K562 (cell line): ENCODE measurements around the gene USP24. TPM values are rescaled to one million over a fixed set of nuclear protein-coding genes. Genes with fewer than 3 reads are reported as not detected.

Experiments used
- ATAC-seq: fragments of 200-7000 bp; cut with Tn5 transposase; 3 replicates; pipeline ENCODE4 v1.9.1; 2020; ENCODE audit warnings: moderate library complexity
- BruUV-seq: library from RNA; stranded (reverse); fragments of 400-500 nt; replicated peaks from 2 replicates; lab custom pipeline; 2021; lab: Mats Ljungman, UMichigan
- CTCF ChIA-PET: fragments of 300-600 bp; formaldehyde crosslinking; extraction: SDS; loops from one replicate; lab custom pipeline; 2021; ENCODE audit warnings: low intra/inter-chr PET ratio; lab: Yijun Ruan, JAX
- POLR2A ChIA-PET: fragments of 300-600, 350-650 bp; sonication (Branson Sonifier 250); formaldehyde crosslinking; extraction: SDS; loops from one replicate; lab custom pipeline; 2021; ENCODE audit warnings: antibody characterized with exemption, inconsistent platforms; lab: Yijun Ruan, JAX
- DNase-seq, 4 experiments: peaks; one replicate each; pipeline versions ENCODE4 v3.0.0 to v3.0.0-alpha.2; 2011 to 2018; ENCODE audit warnings: low spot score in 3 of 4, mixed read lengths in 3 of 4; ENCODE audit errors: extremely low read depth in 1 of 4
- FAIRE-seq: peaks from 2 replicates; lab custom pipeline; 2011; peaks lifted over from hg19 to GRCh38; lab: Jason Lieb, UNC
- H2AFZ ChIP-seq: 2 replicates; pipeline ENCODE4 v1.6.0; 2011; ENCODE audit warnings: low read depth, low read length, control low read depth, inconsistent platforms
- H3K27ac ChIP-seq: fragments of 200-600 bp; 3 replicates; pipeline ENCODE4 v1.8.0; 2011; ENCODE audit warnings: low read depth, mild to moderate bottlenecking, control low read depth, inconsistent platforms, low read length, moderate library complexity, mixed read lengths; ENCODE audit errors: extremely low read depth
- H3K27me3 ChIP-seq, 2 experiments: fragments of 300-600 bp in 1 of 2; 2 replicates in 1 of 2; 3 replicates in 1 of 2; pipeline versions ENCODE4 v1.6.0 to v1.8.0; 2011; ENCODE audit warnings: inconsistent platforms in 2 of 2, low read length in 2 of 2, mild to moderate bottlenecking in 1 of 2, mixed read lengths in 1 of 2, moderate library complexity in 1 of 2; ENCODE audit not compliant: control insufficient read depth in 2 of 2, insufficient read depth in 2 of 2
- H3K36me3 ChIP-seq: fragments of 300-600 bp; 3 replicates; pipeline ENCODE4 v1.8.0; 2011; ENCODE audit warnings: mild to moderate bottlenecking, low read length, inconsistent platforms; ENCODE audit not compliant: control insufficient read depth, insufficient read depth
- H3K4me1 ChIP-seq, 2 experiments: fragments of 200-600 bp in 1 of 2; replicated peaks in 1 of 2; 2 replicates in 1 of 2; 3 replicates in 1 of 2; pipeline versions ENCODE4 v1.5.1 to v1.8.0; 2011; ENCODE audit warnings: inconsistent platforms in 2 of 2, low read length in 2 of 2, mild to moderate bottlenecking in 1 of 2, mixed read lengths in 1 of 2, moderate library complexity in 1 of 2; ENCODE audit not compliant: control insufficient read depth in 2 of 2, insufficient read depth in 2 of 2
- H3K4me2 ChIP-seq: 2 replicates; pipeline ENCODE4 v1.6.1; 2011; ENCODE audit warnings: low read length, control low read depth, inconsistent platforms, mixed read lengths; ENCODE audit not compliant: insufficient read depth
- H3K4me3 ChIP-seq: fragments of 200-600 bp; sonication (generic), shearing (Covaris generic); 2 replicates; pipeline ENCODE4 v1.5.1; 2016; ENCODE audit warnings: control low read depth, inconsistent platforms
- H3K79me2 ChIP-seq: fragments of 200-600 bp; 3 replicates; pipeline ENCODE4 v1.8.0; 2011; ENCODE audit warnings: low read length, inconsistent platforms; ENCODE audit not compliant: control insufficient read depth, insufficient read depth
- H3K9ac ChIP-seq, 2 experiments: 2 replicates each; pipeline versions ENCODE4 v1.6.0 to v1.6.1; 2011; ENCODE audit warnings: low read depth in 2 of 2, low read length in 2 of 2, control low read depth in 1 of 2, inconsistent platforms in 1 of 2, mild to moderate bottlenecking in 1 of 2, mixed read lengths in 1 of 2; ENCODE audit not compliant: insufficient read depth in 1 of 2
- H3K9me1 ChIP-seq: one replicate; pipeline ENCODE4 v1.6.0; 2011; ENCODE audit warnings: inconsistent platforms, mild to moderate bottlenecking, low read length, moderate library complexity; ENCODE audit not compliant: control insufficient read depth, insufficient read depth
- H3K9me3 ChIP-seq: replicated peaks from 2 replicates; pipeline ENCODE4 v1.5.1; 2011; ENCODE audit warnings: low read depth, low read length, inconsistent platforms; ENCODE audit not compliant: control insufficient read depth, insufficient read depth
- H4K20me1 ChIP-seq: replicated peaks from 2 replicates; pipeline ENCODE4 v1.6.1; 2011; ENCODE audit warnings: low read length, inconsistent platforms, mixed read lengths; ENCODE audit not compliant: control insufficient read depth, insufficient read depth
- ESRRA ChIP-seq: fragments of 450-650 bp; IDR thresholded peaks from 2 replicates; pipeline ENCODE4 v1.6.1; 2014; ENCODE audit warnings: low read depth, mild to moderate bottlenecking, moderate library complexity, borderline replicate concordance
- LEF1 ChIP-seq: fragments of 450-650 bp; IDR thresholded peaks from 2 replicates; pipeline ENCODE4 v1.6.1; 2016; ENCODE audit warnings: mild to moderate bottlenecking
- NFIX ChIP-seq: fragments of 250-450 bp; sonication (Bioruptor Pico); IDR thresholded peaks from 2 replicates; pipeline ENCODE4 v1.4.0; 2020; ENCODE audit warnings: low read depth, mild to moderate bottlenecking, moderate library complexity
- OTX1 ChIP-seq: fragments of 450-650 bp; formaldehyde crosslinking; IDR thresholded peaks from 2 replicates; pipeline ENCODE4 v1.4.0; 2022; ENCODE audit warnings: mild to moderate bottlenecking
- POLR2A ChIP-seq: fragments of 450-650 bp; conservative IDR thresholded peaks from 2 replicates; pipeline ENCODE4 v1.6.1; 2016
- RFX5 ChIP-seq: IDR thresholded peaks from 2 replicates; pipeline ENCODE4 v1.6.1; 2011; ENCODE audit warnings: low read depth, mild to moderate bottlenecking, improper control_type of control experiment, low read length
- ZNF239 ChIP-seq: fragments of 250-450 bp; sonication (Bioruptor Pico); IDR thresholded peaks from 2 replicates; pipeline ENCODE4 v1.4.0; 2020; ENCODE audit warnings: mild to moderate bottlenecking
- WGBS: fragments of 100-300 bp; shearing (Covaris generic); methylation state at CpG from one replicate; pipeline ENCODE4 v1.1.6; 2016; ENCODE audit warnings: low coverage, mixed read lengths; ENCODE audit not compliant: insufficient coverage; ENCODE audit errors: missing lambda C conversion rate; 5-methylcytosine and 5-hydroxymethylcytosine counted together
- in situ Hi-C: fragments of 300-500 bp; cut with MboI; formaldehyde crosslinking; loops from 4 replicates; pipeline ENCODE4 v1.15.0; 2018; ENCODE audit warnings: inconsistent platforms, mixed read lengths
- intact Hi-C: fragments of 100-400 bp; cut with micrococcal nuclease; formaldehyde crosslinking; loops from 2 replicates; pipeline ENCODE4 v1.14.2; 2022
- polyA plus RNA-seq, 8 experiments: library from polyadenylated mRNA; depleted of rRNA in 4 of 8; stranded (reverse) in 5 of 8; unstranded in 3 of 8; fragments of >200 nt; fragmentation: Nextera tagmentation in 2 of 8; fragmentation: Illumina TruSeq in 1 of 8; extraction: Ambion mirVana in 2 of 8; extraction: Trizol in 1 of 8; gene quantifications; 2 replicates each; pipeline versions ENCODE4 v1.2.1 to v1.2.3, GENCODE V29; 2011 to 2014; ENCODE audit warnings: inconsistent platforms in 1 of 8, missing spikeins in 1 of 8
- total RNA-seq, 7 experiments: library from RNA; depleted of rRNA in 6 of 7; stranded (reverse); fragments of >200 nt in 6 of 7; fragmentation: Illumina TruSeq in 2 of 7; extraction: Trizol in 2 of 7; gene quantifications; 2 replicates each; pipeline versions ENCODE4 v1.2.1 to v1.2.3, GENCODE V29; 2011 to 2021; ENCODE audit warnings: low replicate concordance in 1 of 7
- TF ChIP-seq, protein P1 (sequence below): fragments of 450-650 bp; IDR thresholded peaks from 2 replicates; pipeline ENCODE4 v1.6.1; 2016; ENCODE audit warnings: mild to moderate bottlenecking
- TF ChIP-seq, protein P2 (sequence below): fragments of 250-450 bp; sonication (Bioruptor Pico); IDR thresholded peaks from 2 replicates; pipeline ENCODE4 v1.5.1; 2021; ENCODE audit warnings: mild to moderate bottlenecking

The USP24 gene
- total and polyA plus RNA-seq, 9 of the 15 experiments (the other 6 are each of a cell fraction or from before 2014, with no cell fraction given), result 7.7 to 62.6 (median 36.8) TPM

DNA sequence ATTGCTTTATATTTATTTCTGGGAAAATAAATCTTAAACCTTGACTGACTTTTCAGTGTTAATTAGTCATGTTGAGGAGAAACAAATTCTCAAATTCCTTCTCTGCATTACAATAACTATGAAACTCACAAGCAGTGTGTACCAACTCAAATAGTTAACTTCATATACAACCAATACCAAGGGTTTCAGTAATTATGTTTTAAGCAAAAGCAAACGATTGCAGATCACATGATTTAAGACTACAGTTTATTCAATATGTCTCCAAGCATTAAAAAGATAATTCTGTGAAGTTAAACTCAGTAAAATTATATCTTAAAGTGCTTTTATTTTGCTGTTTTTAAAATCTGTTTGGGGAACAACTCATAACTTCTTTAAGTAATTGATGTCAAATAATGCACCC lies 147.2 kb downstream of the USP24 start (continued):
- TF ChIP-seq, protein P1, sequence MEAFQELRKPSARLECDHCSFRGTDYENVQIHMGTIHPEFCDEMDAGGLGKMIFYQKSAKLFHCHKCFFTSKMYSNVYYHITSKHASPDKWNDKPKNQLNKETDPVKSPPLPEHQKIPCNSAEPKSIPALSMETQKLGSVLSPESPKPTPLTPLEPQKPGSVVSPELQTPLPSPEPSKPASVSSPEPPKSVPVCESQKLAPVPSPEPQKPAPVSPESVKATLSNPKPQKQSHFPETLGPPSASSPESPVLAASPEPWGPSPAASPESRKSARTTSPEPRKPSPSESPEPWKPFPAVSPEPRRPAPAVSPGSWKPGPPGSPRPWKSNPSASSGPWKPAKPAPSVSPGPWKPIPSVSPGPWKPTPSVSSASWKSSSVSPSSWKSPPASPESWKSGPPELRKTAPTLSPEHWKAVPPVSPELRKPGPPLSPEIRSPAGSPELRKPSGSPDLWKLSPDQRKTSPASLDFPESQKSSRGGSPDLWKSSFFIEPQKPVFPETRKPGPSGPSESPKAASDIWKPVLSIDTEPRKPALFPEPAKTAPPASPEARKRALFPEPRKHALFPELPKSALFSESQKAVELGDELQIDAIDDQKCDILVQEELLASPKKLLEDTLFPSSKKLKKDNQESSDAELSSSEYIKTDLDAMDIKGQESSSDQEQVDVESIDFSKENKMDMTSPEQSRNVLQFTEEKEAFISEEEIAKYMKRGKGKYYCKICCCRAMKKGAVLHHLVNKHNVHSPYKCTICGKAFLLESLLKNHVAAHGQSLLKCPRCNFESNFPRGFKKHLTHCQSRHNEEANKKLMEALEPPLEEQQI, result no peak
- TF ChIP-seq, protein P2, sequence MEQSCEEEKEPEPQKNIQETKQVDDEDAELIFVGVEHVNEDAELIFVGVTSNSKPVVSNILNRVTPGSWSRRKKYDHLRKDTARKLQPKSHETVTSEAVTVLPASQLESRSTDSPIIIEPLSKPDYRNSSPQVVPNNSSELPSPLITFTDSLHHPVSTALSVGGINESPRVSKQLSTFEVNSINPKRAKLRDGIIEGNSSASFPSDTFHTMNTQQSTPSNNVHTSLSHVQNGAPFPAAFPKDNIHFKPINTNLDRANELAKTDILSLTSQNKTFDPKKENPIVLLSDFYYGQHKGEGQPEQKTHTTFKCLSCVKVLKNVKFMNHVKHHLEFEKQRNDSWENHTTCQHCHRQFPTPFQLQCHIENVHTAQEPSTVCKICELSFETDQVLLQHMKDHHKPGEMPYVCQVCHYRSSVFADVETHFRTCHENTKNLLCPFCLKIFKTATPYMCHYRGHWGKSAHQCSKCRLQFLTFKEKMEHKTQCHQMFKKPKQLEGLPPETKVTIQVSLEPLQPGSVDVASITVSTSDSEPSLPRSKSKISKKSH (CRISPR knock-in tag), result no peak
- TF ChIP-seq NFIX (no peak), ZNF239 (CRISPR knock-in tag) (no peak), LEF1 (no peak)

- H3K4me2 ChIP-seq, result no peak overlapping the region
- no peaks in the 10 kb centered on the region for H3K27me3 ChIP-seq
- 86% methylated on average over 17 of the region's 17 CpGs for WGBS
- POLR2A ChIA-PET, result interaction anchor here (0.7 to 1.4 kb wide), 4 partner anchors 9 to 268 kb away, joined by 3 to 6 read pairs (median 4); no protein-coding TSS in a partner anchor
- peaks cover 95% of the 10 kb centered on the region for H3K36me3 ChIP-seq
- intact Hi-C loops, result no loop called here
- no peaks in the 10 kb centered on the region for H3K9me3 ChIP-seq
- no TSS peak for BruUV-seq
- CTCF ChIA-PET, result no interaction called here
- 0 out of 3 replicates have a peak overlapping the region, but pooled peaks have one; percentile 8 for H3K27ac ChIP-seq
- peaks cover 3% of the 10 kb centered on the region; the same call in 1 of the 2 replicates for H4K20me1 ChIP-seq
- no peak overlapping the region for H3K4me3 ChIP-seq
- no peak for FAIRE-seq
- peak overlapping the region in 1 of 2 experiments; percentile 48; a peak in 1 of 4 replicates for H3K9ac ChIP-seq
- ATAC-seq, result no peak
- no peak for DNase-seq
- in situ Hi-C loops, result loop anchor here (5.0 kb wide), 1 partner anchor 35 kb away; no protein-coding TSS in a partner anchor
- TF ChIP-seq ESRRA, result peak; percentile 67
- TF ChIP-seq OTX1, result 0 out of 2 replicates have a peak, but pooled peaks have one; percentile 2
- TF ChIP-seq RFX5, result no peak
- TF ChIP-seq POLR2A, result peak; percentile 44
- H3K79me2 ChIP-seq, result no peaks in the 10 kb centered on the region
- H3K9me1 ChIP-seq, result no peaks in the 10 kb centered on the region
- H3K4me1 ChIP-seq, result peaks cover 0 to 5% of the 10 kb centered on the region in 2 experiments; a peak in 2 of 5 replicates
- no peak overlapping the region for H2AFZ ChIP-seq
These were observed 148.0 kb downstream of the USP24 start for GRCh38 chr1:55067022-55067778.
